Osteocyte (in vitro differentiated cells): ENCODE measurements around the gene ZNG1A. TPM values are rescaled to one million over a fixed set of nuclear protein-coding genes. Genes with fewer than 3 reads are reported as not detected.
"Not testable (repeated sequence)": the region's sequence is repeated elsewhere in the genome, so short reads cannot be mapped to it uniquely, and the experiment has no call there.

Experiments used
- DNase-seq: peaks from one replicate; pipeline ENCODE4 v3.0.0; 2021; ENCODE audit warnings: mixed read lengths; ENCODE audit not compliant: unreplicated experiment; ENCODE audit errors: extremely low spot score
- H3K27ac Mint-ChIP-seq: one replicate; pipeline ENCODE4 v1.8.0; 2021; ENCODE audit warnings: mild to moderate bottlenecking, mixed read lengths; ENCODE audit not compliant: unreplicated experiment
- H3K27me3 Mint-ChIP-seq: one replicate; pipeline ENCODE4 v1.8.0; 2021; ENCODE audit warnings: mixed read lengths; ENCODE audit not compliant: unreplicated experiment
- H3K36me3 Mint-ChIP-seq: one replicate; pipeline ENCODE4 v1.8.0; 2021; ENCODE audit warnings: mixed read lengths; ENCODE audit not compliant: unreplicated experiment
- H3K4me1 Mint-ChIP-seq: one replicate; pipeline ENCODE4 v1.8.0; 2021; ENCODE audit warnings: mixed read lengths; ENCODE audit not compliant: unreplicated experiment
- H3K4me3 Mint-ChIP-seq: one replicate; pipeline ENCODE4 v1.8.0; 2021; ENCODE audit warnings: mild to moderate bottlenecking, moderate library complexity, mixed read lengths; ENCODE audit not compliant: unreplicated experiment
- H3K9me3 Mint-ChIP-seq: one replicate; pipeline ENCODE4 v1.8.0; 2021; ENCODE audit warnings: mixed read lengths; ENCODE audit not compliant: unreplicated experiment
- CTCF ChIP-seq: fragments of 200-600 bp; sonication (generic); IDR thresholded peaks from 2 replicates; pipeline ENCODE4 v1.5.0; 2021; ENCODE audit warnings: antibody characterized with exemption, mild to moderate bottlenecking, moderate library complexity
- total RNA-seq: library from RNA; stranded (reverse); gene quantifications from 2 replicates; pipeline ENCODE4 v1.2.1, GENCODE V29; 2021

ZNG1A gene
- total RNA-seq, 1 donor from 2014 or later = 26.3 TPM

- no peak overlapping the region for H3K27ac Mint-ChIP-seq
- H3K4me1 Mint-ChIP-seq = no peaks in the 10 kb centered on the region
- no peak overlapping the region for H3K4me3 Mint-ChIP-seq
- H3K36me3 Mint-ChIP-seq = no peaks in the 10 kb centered on the region
- peaks cover 20% of the 10 kb centered on the region for H3K27me3 Mint-ChIP-seq
- DNase-seq = no peak
- H3K9me3 Mint-ChIP-seq = no peaks in the 10 kb centered on the region
- no peak for TF ChIP-seq CTCF
Measured at GRCh38 chr9:221989-222776, 43.3 kb upstream of the ZNG1A start.

- H3K36me3 Mint-ChIP-seq = no peaks in the 10 kb centered on the region
- no peak for TF ChIP-seq CTCF
- no peak for DNase-seq
- peaks cover 40% of the 10 kb centered on the region for H3K27me3 Mint-ChIP-seq
- H3K4me3 Mint-ChIP-seq = no peak overlapping the region
- H3K9me3 Mint-ChIP-seq = no peaks in the 10 kb centered on the region
- no peak overlapping the region for H3K27ac Mint-ChIP-seq
- peaks cover 3% of the 10 kb centered on the region for H3K4me1 Mint-ChIP-seq
Measured at GRCh38 chr9:219670-220365, 41.0 kb upstream of the ZNG1A start.

- DNase-seq, H3K4me1 Mint-ChIP-seq, H3K36me3 Mint-ChIP-seq, H3K9me3 Mint-ChIP-seq, H3K4me3 Mint-ChIP-seq, H3K27ac Mint-ChIP-seq: not testable (repeated sequence)
- peaks cover 40% of the 10 kb centered on the region for H3K27me3 Mint-ChIP-seq
Measured at GRCh38 chr9:219036-219435, 40.2 kb upstream of the ZNG1A start.

GRCh38 chr9:217950-218349 is 39.1 kb upstream of the ZNG1A start:
- no peak for DNase-seq
- no peak for TF ChIP-seq CTCF
- Mint-ChIP-seq H3K9me3 (no peaks in the 10 kb centered on the region), H3K27ac (no peak overlapping the region), H3K36me3 (no peaks in the 10 kb centered on the region), H3K4me1 (peaks cover 3% of the 10 kb centered on the region), H3K27me3 (peaks cover 42% of the 10 kb centered on the region), H3K4me3 (no peak overlapping the region)

GRCh38 chr9:216866-217265 is 38.0 kb upstream of the ZNG1A start:
- H3K4me1 Mint-ChIP-seq = peaks cover 3% of the 10 kb centered on the region
- no peak for TF ChIP-seq CTCF
- no peak overlapping the region for H3K4me3 Mint-ChIP-seq
- H3K27ac Mint-ChIP-seq = no peak overlapping the region
- H3K27me3 Mint-ChIP-seq = peaks cover 36% of the 10 kb centered on the region
- no peaks in the 10 kb centered on the region for H3K36me3 Mint-ChIP-seq
- DNase-seq = no peak
- no peaks in the 10 kb centered on the region for H3K9me3 Mint-ChIP-seq
